ENCODE measurements around the gene PPP4C.
A peak's percentile ranks its signal among the peaks of the same experiment; 100 is the strongest.
"Not testable (repeated sequence)": the region's sequence is repeated elsewhere in the genome, so short reads cannot be mapped to it uniquely, and the experiment has no call there.

PPP4C gene

DNA sequence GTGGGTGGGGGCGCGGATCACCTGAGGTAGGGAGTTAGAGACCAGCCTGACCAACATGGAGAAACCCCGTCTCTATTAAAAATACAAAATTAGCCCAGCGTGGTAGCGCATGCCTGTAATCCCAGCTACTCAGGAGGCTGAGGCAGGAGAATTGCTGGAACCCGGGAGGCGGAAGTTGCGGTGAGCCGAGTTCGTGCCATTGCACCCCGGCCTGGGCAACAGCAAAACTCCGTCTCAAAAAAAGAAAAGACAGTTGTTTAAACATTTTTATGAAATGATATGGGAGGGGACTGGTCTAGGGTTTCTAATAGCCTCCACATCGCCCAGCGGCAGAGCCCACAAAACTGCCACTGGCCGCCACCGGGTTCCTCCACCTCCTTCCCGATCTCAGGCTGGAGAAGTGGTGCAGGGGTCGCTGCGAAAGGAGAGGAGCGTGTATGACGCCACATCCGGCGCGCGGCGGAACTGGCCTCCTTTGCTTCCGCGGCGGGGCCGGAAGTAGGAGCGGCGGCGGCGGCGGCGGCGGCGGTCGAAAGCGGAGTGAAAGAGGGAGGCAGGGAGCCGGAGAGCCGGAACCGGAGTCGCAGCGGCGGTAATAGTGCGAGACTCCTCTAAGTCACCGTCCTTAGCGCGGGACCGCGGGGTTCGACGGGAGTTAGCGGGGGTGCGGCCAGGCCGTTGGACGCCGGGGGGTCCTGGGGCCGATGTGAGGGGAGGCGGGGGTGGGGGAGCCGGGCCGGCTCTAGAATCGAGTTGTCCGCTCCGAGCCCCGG is at the start of gene PPP4C:
PPP4C (plus strand) TSS at position 492 of the 773 bp plus-strand sequence. CDS start 384 bp downstream, outside the sequence.
- FAIRE-seq (peak; percentile 31), DNase-seq (ENCODE audit: insufficient read length, low spot score) (peak; percentile 98)

DNA sequence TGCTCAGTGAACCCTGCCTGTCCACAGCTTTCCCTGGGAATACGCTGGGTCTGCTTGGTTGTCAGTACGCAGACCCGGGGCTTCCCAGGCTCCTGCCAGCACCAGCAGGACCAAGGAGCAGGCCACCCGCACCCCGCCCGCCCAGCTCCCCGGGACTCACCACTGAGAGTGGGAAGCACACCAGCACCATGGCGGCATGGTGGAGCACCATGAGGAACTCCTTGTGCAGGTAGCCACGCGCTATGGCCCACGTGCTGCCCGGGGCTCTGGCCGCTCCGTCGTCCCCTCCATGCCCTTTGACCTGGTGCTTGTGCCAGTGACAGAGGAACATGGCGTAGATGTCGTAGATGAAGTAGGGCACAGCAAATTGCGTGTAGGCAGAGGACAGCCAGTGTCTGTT is 49.3 kb upstream of the PPP4C start:
- FAIRE-seq (no peak), DNase-seq (ENCODE audit: insufficient read length, low spot score) (no peak)

DNA sequence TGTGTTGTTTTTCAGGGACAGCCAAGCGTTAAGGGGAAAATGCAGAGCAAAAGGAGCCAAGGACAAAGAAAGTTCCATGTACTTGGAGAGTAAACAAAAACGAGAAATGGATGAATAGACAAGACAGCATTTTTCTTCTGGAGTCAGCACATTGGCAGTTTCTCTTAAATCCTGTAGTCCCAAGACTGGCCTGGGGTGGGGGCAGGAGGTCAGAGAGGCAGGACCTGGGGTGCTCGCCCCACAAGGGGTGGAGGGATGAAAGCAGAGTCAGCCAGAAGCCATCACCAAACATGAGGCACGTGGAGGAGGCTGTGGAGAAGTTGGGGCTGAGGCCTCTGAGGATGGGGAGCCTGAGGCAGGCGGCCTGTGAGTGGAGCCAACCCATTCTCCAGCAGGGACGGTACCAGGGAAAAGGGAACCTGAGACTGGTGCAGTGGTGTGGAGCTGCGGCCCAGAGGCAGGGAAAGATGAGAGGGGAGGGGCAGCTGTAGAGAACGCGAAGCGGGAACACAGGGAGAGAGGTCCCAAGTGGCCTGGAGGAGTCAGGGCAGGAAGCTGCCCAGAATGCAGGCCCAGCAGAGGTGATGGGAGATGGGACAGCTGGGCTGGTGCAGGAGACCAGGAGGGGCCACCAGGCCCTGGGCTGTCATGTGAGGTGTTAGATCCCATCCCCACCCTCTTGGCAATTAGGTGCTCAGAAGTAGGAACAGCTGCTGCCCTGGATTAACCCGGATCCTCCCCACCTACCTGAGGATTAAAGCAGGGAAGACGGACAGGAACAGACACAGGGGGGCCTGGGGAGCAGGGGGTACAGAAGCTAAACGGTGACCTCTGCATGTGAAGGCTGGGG is 48.0 kb upstream of the PPP4C start:
- DNase-seq (ENCODE audit: insufficient read length, low spot score) (no peak), FAIRE-seq (no peak)

DNA sequence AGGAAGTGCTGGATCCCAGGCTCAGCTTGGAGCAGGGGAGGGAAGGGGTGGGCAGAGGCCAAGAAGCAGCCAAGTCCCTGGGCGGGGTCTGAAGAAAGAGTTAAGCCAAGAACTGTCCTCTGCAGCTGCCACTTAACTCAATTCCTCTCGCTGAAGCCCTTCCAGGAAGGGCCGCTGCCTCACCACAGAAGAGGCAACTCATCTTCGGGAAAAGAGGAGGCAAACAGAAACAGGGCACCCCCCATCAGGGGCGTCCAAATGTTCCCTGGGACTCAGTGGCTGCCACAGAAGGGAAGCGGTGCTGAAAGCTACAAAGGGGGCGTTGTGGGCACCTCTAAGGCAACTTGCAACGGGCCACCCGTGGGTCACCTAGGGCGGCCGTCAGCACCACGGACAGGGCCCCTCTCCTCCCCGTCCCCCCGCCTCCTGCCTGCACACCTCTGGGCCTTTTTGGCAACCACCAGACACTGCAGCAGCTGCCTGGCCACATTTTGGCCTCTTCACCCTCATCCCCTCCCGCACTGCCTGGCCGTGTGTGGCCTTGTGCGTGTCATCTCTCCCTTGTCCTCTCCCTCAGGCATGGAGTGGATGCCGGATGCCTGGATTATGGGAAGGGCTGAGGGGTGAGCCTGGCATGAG is 47.2 kb upstream of the PPP4C start:
- FAIRE-seq (no peak), DNase-seq (ENCODE audit: insufficient read length, low spot score) (no peak)

DNA sequence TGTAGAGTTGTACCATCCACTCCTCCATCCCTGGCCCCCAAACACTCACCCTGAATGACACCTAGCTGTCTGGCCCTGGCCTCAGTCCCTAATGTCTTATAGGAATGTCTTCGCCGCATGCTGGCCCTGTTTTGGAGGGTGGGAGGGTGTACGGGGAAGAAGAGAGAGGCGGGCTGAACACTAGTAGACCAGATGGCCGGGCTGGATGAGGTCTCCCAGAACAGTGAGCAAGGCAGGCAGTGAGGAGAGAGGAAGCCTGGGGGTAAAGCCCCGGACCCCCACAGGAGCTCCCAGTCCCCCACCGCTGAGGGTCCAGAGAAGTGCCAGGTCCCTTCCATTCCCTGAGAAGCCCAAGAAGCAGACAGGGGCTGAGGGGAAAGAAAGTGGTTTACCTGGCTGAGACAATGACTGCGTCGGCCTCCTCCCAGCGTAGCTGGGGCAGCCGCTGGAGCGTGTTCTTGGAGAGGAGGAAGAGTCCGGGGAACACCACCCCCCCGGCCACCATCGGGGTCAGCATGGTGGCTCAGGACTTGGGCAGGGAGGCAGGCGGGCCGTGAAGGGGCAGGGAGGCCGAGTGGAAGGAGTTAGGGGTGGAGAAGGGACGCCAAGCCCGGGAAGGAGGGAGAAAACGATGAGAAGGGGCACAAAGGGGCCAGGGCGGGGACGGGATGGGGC is 45.6 kb upstream of the PPP4C start:
- no peak for DNase-seq (ENCODE audit: insufficient read length, low spot score)

DNA sequence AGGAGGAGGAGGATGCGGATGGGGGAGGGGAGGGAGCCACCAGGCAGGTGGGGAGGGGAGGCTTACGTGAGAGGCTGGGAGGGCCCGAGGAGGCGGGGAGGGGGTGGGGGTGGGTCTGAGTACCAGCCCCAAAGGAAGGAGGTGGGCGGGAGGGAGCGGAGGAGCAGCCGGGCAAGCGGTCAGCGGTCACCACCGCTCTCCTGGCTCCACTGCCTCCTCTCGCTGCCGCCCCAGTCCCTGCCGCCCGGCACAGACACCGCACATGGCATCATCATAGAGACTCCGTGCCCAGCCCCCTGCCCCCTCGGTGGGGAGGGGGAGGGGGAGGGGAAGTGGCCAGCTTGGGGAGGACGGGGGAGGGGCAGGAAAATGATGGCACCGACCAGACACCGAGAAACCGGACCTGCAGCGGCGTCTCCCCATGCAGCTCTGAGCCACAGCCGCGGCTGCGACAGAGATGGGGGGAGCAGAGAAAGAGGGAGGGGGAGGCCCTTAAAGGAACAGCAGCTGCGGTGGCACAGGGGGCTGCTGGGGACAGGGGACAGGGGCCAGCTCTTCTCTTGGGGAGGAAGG is 44.9 kb upstream of the PPP4C start, which contains the start of gene TLCD3B:
TLCD3B (minus strand) TSS at position 431 of the 573 bp plus-strand sequence. CDS start 744 bp downstream, outside the sequence.
- FAIRE-seq (no peak), DNase-seq (ENCODE audit: insufficient read length, low spot score) (no peak)

More for the DNA sequence above, 45.6 kb upstream of the PPP4C start:
- FAIRE-seq, result no peak

DNA sequence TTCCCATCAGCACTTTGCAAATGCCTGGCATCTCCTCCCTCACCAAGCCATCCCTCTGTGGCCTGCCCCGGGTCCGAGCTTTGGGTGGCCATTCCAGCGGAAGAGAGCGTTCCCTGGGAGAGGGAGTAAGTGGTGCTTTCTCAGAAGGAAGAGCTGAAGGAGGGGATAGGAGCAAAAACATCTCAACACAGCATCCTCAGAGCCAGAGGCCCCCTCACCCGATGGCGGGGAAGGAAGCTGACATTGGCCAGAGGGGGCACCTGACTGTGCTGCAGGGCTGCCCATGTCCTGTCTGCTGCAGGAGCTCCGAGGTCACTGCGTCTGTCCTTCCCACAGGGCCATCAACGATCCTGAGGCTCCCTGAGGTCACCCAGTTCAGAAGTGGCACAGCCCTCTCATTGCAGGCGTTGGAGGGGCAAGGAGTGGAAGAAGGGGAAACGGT is 44.3 kb upstream of the PPP4C start:
- DNase-seq (ENCODE audit: insufficient read length, low spot score) (no peak), FAIRE-seq (no peak)

DNA sequence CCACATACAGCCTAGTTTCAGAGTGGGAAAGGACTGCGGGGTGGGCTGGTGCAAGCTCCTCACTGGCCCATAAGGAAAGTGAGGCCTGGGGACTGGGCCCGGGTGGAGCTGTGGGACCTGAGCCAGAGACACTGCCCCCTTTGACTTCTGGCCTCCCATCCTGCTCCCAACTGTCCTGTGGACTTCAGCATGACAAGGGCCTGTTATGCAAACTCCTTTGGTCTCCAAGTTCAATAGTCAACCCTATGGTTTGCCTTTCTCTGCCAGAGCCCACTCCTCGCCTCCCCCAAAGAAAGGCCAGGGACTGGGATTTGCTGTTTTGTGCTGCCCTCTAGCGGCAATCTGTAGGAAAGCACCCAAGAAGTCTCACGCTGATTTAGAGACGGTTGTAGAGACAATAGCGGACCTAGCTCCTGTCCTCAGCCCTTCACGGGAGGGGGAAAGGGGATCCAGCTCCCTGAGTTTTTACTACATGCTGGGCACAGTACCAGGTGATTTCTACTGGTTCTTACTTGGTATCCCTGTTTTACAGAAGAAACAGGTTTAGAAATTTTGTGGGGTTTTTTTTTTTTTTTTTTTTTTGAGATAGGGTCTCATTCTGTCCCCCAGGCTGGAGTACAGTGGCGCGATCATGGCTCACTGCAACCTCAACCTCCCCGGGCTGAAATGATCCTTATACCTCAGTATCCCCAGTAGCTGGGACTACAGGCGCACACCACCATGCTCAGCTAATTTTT is 43.5 kb upstream of the PPP4C start:
- DNase-seq (ENCODE audit: insufficient read length, low spot score) (peak; percentile 74), FAIRE-seq (no peak)

DNA sequence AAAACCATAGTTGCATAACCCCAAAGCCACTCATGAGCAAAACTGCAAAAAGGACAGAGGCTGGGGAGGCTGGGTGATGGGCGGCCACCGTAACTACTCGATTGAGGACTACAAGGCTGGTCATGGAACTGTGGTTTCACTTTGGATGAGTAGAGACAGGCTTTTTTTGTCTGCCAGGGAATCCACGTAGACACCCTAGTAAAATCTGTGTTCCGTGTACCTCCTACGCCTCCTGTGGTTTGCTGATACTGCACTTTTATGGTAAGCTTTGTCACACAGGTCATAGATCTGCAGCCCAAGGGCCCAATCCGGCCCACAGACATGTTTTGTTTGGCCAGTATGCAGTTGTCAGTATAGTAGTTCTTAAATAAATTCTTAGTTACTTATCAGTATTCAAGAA is 42.5 kb upstream of the PPP4C start:
- no peak for DNase-seq (ENCODE audit: insufficient read length, low spot score)

DNA sequence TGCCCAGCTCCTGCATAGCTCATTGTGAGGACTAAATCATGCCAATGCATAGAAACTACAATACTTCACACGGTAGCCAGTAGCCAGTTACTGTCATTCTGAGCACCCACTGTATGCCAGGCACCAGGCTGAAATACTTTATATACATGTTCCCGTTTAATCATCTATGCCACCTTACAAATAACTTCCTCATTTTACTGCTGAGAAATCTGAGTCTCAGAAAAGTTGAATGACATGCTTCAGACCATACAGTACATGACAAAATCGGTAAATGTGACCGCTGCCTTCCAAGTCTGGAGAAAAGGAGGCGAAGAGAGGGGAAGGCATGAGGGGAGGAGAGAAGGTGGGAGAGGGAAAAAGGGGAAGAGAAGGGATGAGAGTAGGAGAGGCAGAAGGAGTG is 35.6 kb upstream of the PPP4C start:
- FAIRE-seq (no peak), DNase-seq (ENCODE audit: insufficient read length, low spot score) (no peak)

More for the DNA sequence above, 42.5 kb upstream of the PPP4C start:
- FAIRE-seq, result no peak

DNA sequence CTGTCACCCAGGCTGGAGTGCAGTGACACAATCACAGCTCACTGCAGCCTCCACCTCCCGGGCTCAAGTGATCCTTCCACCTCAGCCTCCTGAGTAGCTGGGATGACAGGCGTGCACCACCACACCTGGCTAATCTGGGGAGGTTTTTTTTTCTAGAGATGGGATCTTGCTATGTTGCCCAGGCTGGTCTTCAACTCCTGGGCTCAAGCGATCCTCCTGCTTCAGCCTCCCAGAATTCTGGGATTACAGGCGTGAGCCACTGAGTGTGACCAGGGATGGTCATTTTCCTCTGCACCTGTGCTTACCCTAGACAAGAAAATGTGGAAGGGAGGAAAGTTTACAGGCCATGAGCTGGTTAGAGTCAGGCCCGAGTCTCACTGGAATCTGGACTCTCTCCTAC is 35.1 kb upstream of the PPP4C start:
- not testable (repeated sequence) for DNase-seq (ENCODE audit: insufficient read length, low spot score); FAIRE-seq

DNA sequence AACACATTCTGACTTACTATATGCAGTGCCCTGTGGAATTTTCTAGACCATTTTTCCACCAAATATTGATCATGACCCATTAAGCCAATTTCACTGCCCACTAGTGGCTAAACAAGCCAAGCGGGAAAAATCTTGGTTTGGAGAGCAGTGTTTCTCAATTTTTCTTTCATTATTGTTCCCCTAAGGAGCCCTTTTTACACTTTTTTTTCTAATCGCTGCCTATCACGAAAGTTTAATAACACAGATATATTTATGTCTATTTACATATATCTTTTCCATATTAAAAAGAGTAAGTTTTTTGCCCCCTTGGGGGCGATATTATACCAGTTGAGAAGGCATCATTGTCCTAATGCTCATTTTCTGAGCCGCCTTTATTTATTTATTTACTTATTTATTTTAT is 34.0 kb upstream of the PPP4C start:
- FAIRE-seq (no peak), DNase-seq (ENCODE audit: insufficient read length, low spot score) (no peak)

DNA sequence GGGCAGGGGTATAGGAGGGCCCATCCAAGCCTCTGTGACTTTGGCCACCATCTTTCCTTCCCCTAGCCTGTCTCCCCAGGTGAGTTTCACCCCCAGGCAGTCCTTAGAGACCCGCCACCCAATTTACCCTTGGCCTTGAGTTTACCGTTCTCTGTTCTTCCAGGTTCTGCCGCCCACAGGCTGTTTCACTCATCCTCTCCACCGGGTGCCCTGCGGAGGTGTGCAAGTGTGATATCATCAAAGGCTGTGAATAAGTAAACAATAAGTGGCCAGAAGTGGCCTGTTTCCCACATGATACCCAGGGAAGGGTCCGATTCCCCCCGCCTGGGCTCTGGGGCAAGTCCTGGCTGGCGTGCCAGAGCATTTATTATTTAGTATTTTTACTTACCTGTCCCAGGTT is 29.6 kb upstream of the PPP4C start:
- FAIRE-seq, result no peak
- DNase-seq (ENCODE audit: insufficient read length, low spot score), result no peak

DNA sequence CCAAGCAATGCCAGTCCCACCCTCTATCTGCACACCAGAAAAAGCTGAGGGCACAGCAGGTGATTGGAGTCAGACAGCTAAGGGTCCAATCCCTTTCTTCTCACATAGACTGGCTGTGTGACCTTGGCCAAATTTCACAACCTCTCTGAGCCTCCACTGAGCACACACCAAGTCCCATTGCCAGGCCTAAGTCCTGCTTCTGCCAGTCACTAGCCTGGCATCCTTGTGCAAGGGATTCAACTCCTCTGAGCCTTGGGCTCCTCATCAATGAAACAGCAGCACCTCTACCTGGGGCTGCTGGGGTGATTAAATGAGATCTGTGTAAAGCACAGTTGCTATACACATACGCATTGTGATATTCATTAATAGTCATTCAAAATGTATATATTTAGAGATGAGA is 29.2 kb upstream of the PPP4C start:
- no peak for DNase-seq (ENCODE audit: insufficient read length, low spot score)
- FAIRE-seq, result no peak

DNA sequence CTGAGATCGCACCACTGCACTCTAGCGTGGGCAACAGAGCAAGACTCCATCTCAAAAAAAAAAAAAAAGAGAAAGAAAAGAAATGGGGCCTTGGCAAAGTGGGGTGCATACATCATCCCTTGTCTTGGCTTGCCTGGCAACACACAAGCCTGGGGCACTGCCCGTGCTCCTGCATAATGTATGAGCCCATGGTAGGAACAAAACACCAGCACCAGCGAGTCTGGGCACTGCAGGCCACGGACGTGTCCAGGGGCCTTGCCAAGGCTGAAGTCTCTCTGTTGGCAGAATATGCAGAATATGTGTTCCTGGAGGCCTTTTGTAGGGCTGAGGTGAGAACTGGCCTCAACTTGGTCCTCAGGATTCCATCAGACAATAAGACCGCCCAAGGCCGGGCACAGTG is 25.9 kb upstream of the PPP4C start:
- DNase-seq (ENCODE audit: insufficient read length, low spot score) (no peak), FAIRE-seq (no peak)

DNA sequence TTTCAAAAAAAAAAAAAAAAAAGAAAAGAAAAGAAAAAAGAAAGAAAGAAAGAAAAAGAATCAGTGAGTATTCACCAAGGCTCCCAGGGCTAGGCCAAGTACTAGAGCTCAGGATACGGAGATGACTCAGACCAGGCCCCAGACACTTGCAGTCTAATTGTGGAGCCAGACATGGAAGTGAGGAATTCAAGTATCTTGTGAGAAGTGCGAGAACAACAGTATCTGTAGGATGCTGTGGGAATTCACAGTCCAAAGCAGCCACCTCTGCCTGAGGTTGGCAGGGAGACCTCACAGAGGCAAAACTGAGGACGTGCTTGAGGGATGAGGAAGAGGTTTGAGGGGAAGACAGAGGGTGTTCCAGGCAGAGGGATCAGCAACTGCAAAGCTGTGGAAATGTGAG is 24.3 kb upstream of the PPP4C start:
- no peak for FAIRE-seq
- DNase-seq (ENCODE audit: insufficient read length, low spot score), result no peak

DNA sequence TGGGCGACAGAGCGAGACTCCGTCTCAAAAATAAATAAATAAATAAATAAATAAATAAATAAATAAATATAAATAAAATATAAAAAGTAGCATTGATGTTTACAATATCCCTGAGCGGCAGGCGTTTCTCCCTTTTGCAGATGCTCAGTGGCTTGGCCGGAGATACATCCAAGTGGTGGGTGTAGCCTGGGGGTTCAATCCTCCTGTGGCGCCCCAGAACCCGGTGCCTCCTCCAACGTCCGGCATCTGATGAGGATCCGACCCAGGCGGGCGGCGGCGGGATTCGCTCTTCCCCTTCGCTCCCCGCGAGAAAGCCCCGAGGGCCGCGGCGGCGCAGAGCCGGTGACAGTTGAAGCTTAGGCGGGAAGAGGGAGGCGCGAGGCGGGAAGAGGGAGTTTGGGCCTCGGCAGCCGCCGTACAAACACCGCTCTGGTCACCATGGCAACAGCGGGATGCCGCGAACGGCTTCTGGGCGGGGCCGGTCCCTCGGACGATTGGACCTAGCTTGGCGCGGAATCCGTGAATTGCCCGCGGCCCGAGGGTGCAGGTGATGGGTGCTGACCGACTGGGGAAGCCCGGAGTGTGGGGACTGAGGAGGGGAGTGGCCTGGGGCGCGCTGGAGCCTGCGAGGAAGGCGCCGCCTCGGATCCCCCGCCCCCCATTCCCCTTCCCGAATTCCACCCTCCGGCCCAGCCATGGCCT is 23.0 kb upstream of the PPP4C start:
- FAIRE-seq, result no peak
- peak; percentile 88 for DNase-seq (ENCODE audit: insufficient read length, low spot score)

DNA sequence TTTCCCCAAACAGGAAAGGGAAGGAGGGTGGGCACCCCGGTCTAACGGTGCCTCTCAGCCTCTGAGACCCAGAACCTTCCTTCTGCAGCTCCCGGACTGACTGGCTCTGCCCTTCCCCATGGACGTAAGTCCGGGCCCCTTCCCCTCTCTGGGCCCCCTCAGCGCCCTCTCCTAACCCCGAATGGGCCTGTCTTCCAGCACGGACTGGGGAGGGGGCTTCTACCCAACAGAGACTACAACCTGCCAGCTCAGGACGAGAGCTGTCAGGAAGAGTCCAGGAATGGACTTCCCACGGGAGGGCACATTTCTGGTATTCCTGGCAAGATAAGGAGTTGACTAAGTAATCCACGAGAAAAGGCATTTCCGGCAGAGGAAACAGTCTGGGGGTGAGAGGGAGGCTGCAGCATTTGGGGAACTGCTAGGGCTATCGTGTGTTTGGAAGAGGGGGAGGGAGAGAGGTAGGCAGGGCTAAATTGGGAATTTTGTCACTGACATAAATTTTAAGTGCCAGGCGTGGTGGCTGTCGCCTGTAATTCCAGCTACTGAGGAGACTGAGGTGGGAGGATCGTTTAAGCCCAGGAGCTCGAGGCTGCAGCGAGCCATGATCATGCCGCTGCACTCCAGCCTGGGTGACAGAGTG is 22.3 kb upstream of the PPP4C start:
- FAIRE-seq, result no peak
- DNase-seq (ENCODE audit: insufficient read length, low spot score), result no peak

DNA sequence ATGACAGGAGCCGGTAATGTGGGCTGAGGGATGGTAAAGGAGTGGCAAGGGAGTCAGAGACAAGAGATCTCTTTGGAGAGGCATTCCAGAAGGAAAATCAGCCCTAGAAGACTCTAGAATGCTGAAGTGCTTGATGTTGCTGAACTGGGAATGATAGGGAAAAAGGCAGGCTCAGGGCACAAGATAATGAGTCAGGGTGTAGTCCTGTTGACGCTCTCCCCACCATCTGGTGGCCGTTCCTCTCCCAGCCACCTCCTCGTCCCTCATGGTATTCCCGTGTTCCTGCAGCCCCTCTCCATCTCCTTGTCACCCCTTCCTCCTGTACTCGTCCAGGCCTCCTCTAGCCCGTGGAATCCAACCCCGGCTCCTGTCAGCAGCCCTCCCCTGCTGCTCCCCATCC is 21.3 kb upstream of the PPP4C start:
- FAIRE-seq, result no peak
- DNase-seq (ENCODE audit: insufficient read length, low spot score), result no peak
